HG03469 (cell line): ENCODE results near the gene DMD.
"Not testable (repeated sequence)": the region's sequence is repeated elsewhere in the genome, so short reads cannot be mapped to it uniquely, and the experiment has no call there.

Experiments
- ATAC-seq: cut with Tn5 transposase; IDR thresholded peaks from one replicate; pipeline ENCODE4 v1.9.1; 2021; ENCODE audit warnings: mild to moderate bottlenecking, moderate library complexity, moderate number of reproducible peaks; ENCODE audit not compliant: unreplicated experiment

Gene DMD

DNA sequence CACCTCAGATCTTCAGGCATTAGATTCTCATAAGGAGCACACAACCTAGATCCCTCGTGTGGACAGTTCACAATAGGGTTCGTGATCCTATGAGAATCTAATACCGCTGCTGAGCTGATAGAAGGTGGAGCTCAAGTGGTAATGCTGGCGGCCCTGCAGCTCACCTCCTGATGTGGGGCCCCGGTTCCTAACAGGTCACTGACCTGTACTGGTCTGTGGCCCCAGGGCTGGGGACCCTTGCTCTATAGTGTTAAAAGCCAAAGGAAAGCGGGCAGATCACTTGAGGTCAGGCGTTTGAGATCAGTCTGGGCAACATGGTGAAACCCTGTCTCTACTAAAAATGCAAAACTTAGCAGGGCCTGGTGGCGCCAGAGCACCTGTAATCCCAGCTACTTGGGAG, 1092.5 kb downstream of the DMD start:
- ATAC-seq: no peak

GRCh38 chrX:32116047-32116446, 1095.3 kb downstream of the DMD start:
- no peak for ATAC-seq

DNA sequence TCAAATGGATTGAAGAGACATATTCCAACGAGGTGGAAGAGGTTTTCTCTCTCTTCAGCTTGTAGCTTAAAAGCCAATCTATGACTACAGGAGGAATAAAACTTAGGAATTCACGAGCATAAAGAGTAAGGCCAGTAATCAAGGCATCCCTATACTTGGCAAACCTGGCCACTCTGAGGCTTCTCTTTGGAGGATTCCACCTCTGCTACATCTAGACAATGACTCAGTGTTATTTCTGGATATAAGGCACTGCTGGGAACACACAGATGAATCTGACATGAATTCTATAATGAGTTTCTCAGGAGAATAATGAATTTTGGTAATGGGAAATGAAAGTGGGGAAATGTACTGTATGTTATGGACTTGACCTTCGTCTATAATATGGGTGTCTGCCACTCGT, 1123.7 kb downstream of the DMD start:
- no peak for ATAC-seq

DNA sequence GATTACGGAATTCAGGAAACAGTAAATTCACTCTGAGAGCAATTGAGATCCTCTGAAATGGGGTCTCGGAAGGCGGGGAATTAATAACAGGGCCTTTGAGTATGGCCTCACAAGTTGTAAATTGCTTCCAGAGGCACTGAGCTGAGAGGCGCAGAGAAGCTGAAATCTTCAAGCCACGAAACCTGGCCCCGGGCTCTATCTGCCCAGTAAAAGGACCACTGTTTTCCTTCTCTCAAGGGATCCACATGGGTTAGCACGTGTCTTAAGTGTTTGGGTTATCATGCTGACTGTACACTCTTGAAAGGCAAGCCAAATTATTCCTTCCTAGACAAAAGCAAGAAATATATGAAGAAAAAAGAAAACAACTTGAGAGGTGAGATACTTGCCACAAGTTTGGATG, 1126.6 kb downstream of the DMD start:
- no peak for ATAC-seq

- no peak for ATAC-seq
Measured at GRCh38 chrX:32048285-32048684, 1163.1 kb downstream of the DMD start.

DNA sequence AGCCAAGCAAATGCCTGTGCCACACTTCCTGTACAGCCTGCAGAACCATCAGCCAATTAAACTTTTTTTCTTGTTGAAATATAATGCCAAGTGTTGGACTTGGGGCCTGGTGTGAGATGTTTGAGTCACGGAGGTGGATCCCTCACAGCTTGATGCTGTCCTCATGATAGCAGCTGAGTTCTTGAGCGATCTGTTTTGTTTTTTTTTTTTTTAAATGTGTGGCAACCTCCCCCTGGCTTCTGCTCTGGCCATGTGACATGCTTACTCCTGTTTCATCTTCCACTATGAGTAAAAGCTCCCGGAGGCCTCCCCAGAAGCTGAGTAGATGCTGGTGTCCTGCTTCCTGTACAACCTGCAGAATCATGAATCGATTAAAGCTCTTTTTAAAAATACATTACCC, 1166.2 kb downstream of the DMD start:
- no peak for ATAC-seq

GRCh38 chrX:32041181-32041580, 1170.2 kb downstream of the DMD start:
- ATAC-seq: no peak

- no peak for ATAC-seq
Measured at GRCh38 chrX:32026772-32027171, 1184.6 kb downstream of the DMD start.

GRCh38 chrX:32024072-32024471, 1187.3 kb downstream of the DMD start:
- no peak for ATAC-seq

DNA sequence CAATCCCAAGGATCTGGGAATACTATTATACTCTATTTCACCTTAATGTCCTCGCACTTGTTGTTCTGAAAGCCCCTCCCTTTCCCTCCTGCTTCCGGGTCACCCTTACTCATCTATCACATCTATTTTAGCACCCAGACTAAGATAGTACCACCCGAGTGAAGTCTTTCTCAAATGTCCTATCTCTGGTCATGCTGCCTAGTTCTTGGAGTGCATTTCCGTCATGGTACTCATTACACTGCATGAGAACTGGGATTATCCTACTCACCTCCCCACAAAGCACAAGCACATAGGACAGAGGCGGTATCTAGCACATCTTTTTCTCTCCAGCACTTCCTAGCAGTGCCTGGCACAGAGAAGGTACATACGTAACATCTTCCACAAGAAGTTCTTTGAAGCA, 1195.2 kb downstream of the DMD start:
- no peak for ATAC-seq

DNA sequence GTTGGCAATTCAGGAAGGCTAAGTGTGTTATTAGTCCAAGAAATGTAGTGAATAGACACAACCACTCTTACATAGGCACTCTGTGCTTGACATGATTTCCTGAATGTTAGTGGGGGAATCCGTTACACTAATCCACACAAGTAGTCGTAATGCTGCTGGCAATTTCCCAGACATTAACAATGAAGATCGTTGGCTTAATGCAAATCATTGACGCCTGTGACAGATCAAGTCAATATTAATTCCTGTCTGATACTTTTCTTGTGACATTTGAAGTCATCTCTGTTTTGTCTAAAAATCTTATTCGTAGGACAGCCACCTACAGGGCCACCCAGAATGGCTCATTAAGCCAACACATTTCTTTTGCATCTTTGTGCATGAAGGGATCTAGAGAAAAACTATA, 1200.4 kb downstream of the DMD start:
- no peak for ATAC-seq

DNA sequence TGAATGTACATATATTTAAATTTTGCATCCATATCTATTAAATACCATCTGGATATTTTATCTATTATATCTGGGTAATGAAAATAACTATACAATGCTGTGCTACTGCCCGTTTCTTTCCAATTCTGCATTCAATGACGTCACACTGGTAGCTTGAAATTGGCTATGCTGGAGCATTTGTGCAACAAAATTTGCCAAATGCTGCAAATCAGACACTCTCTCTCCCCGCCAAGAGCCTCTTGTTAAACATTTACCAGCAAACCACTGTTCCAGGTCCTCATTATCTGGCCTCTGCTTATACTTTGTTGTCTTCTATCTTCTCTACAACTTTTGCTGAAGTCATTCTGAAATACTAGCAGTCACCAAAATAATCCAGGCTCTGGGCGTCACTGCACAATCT, 1201.1 kb downstream of the DMD start:
- no peak for ATAC-seq

DNA sequence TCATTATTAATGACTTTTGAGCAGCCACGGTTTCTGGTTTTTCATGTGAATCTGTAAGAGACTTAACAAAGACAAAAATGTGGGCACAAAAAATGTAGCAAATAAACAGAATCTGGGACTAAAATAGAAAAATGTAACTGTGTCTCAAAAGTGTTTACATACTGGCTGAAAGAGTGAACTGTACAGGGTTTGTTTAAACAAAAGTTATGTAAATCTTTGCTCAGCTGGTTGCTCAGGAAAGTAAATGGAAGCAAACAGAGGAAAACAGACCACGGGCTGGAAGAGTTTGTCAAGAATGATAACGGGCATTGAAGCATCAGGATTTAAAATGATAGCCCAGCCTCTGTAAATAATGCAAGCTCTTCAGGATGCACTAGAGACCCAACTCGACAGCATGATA, 1217.7 kb downstream of the DMD start:
- no peak for ATAC-seq

- no peak for ATAC-seq
Measured at GRCh38 chrX:31988975-31989374, 1222.4 kb downstream of the DMD start.

DNA sequence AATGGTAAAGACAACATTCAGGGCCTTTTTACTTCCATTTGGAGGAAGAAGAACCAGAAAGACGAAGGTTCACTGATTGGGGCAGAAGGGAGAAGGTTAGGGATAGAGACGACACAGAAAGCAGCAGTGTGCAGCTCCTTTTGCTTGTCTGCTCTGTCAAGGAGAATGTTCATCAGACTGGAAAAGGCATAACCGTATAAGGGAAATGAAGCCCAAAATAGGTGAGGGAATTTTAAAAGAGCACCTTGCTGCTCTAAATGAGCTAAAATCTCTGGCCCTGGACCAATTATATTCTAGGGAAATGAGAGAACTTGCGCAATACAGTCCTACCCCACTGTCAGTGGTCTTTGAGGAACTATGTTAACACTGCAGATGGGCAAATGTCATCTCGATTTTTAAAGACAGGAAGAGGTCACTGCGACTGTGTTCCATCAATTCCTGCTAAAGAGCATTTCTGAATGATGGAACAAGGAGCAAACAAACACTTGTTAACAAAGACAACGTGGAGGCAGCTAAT, 1229.7 kb downstream of the DMD start:
- ATAC-seq: no peak

DNA sequence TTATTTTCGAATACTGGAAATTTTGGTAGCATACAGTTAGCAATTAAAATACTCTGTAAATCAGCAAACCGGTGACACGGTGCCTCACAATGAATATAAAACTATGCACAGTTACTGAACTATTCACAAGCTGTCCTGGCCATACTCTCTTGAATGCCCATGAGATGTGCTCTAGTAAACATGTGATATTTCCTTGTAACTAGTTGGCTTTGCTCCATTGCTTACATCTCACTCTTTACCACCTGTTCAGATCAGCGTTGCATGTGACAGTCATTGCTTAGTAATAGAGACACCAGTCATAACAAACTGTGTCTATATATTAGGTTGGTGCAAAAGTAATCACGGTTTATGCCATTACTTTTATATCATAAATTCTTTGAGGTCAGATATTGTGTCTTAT, 1241.6 kb downstream of the DMD start:
- no peak for ATAC-seq

- no peak for ATAC-seq
Measured at GRCh38 chrX:31962256-31962655, 1249.1 kb downstream of the DMD start.

GRCh38 chrX:31934842-31935370, 1276.4 kb downstream of the DMD start:
- ATAC-seq: no peak

DNA sequence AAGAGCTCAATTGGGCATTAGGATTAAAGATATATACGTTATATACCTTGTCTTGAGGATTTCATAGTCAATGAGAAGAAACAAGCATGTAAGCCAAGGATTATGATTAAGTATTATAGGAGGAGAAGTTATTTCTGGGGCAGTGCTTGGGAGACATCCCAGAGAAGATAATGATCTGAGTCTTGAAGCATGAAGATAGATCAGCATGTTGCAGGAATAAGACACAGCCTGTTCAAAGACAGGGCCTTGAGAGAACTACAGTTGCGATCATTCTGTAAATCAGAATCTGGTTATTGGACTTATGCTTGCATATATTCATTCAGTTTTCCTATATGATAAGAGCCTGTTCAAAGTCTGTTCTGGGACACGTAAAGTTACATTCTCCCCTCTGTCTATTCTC, 1277.3 kb downstream of the DMD start:
- ATAC-seq: no peak

DNA sequence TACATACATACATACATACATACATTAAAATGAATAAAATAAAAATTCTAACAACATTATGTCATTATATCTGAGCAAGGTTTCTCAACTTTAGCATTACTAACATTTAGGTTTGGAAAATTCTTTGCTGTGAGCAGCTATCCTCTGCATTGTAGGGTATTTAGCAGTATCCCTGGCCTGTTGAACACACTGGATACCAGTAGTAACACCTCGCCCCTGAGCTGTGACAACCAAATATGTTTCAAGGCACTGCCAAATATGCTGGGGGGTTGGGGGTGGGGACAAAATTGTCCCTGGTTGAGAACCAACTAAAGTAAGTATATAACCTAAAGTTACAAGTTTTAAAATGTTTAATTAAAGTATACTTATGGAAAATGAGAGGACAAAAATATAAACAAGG, 1278.6 kb downstream of the DMD start:
- no peak for ATAC-seq

DNA sequence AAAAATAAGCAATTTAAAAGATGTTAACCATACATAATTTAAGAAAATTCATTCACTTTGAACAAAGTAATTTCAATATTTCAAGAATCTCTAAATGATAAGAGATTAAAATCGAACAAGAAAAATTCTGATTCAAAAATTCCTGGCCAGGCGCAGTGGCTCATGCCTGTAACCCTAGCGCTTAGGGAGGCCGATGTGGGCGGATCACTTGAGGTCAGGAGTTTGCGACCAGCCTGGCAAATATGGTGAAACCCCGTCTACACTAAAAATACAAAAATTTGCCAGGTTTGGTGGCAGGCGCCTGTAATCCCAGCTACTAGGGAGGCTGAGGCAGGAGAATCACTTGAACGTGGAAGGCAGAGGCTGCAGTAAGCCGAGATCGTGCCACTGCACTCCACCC, 1279.0 kb downstream of the DMD start:
- ATAC-seq: not testable (repeated sequence)

DNA sequence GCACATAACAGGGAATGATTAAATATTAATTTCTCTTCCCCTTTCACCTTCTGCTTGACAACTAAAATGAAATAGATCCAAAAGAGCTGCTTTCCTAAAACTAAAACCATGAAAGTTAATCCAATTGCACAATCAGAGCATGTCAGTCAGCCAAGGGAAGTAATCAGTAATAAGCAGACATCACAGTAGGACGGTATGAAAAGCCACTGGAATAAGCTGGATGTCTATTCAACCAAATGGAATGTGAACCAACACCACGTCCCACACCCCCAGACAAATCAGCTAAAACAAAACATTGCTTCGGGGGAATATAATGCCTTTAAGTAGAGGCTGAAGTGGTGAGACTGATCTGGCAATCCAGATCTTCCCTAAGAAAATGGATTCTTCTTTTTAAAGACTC, 1280.1 kb downstream of the DMD start:
- ATAC-seq: no peak

GRCh38 chrX:31929366-31929765, 1282.0 kb downstream of the DMD start:
- no peak for ATAC-seq
